Anterior cingulate cortex (tissue), 58 donors: ENCODE data around the gene METTL6.
"Not testable (repeated sequence)": the region's sequence is repeated elsewhere in the genome, so short reads cannot be mapped to it uniquely, and the experiment has no call there.

Source experiments
- DNase-seq, 58 donors: peaks; one replicate each; lab custom pipeline; 2025; lab: John Stamatoyannopoulos, UW

Gene METTL6

DNA sequence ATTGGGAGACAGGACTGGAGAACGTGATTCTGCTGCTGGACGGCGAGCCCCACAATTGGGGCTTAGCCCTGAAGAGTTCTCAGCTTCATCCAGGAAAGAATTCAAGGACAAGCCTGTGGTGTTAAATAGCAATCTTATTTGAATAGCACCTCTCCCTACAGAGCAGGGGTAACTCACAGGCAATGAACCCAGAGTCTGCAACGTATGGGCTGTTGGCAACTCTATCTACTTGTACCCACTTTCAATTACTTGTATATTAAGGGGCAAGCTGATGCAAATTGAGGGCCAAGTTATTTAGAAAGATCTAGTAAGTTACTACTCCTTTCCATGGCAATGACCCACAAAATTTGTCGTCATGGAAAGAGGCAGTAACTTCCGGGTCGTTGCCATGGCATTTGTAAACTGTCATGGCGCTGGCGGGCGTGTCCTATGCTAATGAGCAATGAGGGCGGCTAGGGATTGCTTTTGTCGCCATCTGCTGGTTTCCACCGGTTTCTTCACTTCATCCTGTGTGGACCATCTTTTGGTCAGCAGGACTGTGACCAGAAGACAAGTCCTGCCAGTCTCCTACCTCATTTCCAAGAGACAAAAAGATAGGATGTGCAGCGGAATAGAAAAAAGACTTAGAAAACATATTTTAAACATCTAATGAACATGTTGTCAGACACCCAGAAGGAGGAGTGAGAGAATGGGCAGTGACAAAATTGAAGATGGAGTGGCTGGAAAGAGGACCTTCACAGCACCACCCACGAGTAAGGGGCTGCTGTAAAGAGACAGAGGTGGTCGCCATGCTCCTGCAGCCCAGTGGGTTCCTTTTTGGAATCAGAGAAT is 49.2 kb downstream of the METTL6 start:
- peak; percentile 4 to 97 (median 87) for DNase-seq

- no peak for DNase-seq
These were observed 51.8 kb downstream of the METTL6 start for GRCh38 chr3:15375461-15376000.

DNA sequence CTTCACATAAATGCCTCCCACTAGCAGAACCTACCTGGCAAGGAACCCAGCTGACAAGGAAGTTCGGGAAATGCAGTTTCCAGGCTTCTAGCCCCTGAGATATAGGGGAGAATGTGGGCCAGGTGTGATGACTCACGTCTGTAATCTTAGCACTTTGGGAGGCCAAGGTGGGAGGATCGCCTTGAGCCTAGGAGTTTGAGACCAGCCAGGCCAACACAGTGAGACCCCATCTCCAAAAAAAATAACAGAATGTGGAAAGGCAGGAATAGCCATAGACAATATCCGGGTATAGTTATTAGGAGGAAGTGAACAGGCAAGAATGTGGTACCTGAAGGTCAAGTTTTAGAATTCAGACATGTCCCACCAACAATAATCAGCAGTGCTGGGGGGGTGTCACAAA is 54.4 kb downstream of the METTL6 start:
- no peak for DNase-seq

GRCh38 chr3:15368561-15369135 is 58.7 kb downstream of the METTL6 start:
- DNase-seq, result no peak

- no peak for DNase-seq
These were observed 60.3 kb downstream of the METTL6 start for GRCh38 chr3:15367059-15367458.

DNA sequence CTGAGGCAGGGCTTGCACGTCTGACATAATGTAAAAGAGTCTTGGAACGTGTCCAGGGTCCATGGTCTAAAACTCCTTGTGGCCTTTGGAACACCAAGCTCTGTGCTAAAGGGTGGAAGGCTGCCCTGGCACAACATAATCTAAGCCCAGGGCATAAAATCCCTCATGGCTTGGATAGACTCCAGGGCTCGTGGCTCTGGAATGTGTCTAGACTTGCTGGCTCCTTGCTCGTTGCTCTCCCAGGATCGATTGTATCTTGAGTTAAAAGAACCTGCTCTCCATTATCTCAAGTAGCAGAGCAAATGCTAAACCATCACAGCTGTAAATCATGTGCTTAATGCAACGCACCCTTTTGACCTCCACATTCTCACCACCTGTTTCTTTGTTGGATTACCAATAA is 63.3 kb downstream of the METTL6 start:
- DNase-seq, result not testable (repeated sequence)

DNA sequence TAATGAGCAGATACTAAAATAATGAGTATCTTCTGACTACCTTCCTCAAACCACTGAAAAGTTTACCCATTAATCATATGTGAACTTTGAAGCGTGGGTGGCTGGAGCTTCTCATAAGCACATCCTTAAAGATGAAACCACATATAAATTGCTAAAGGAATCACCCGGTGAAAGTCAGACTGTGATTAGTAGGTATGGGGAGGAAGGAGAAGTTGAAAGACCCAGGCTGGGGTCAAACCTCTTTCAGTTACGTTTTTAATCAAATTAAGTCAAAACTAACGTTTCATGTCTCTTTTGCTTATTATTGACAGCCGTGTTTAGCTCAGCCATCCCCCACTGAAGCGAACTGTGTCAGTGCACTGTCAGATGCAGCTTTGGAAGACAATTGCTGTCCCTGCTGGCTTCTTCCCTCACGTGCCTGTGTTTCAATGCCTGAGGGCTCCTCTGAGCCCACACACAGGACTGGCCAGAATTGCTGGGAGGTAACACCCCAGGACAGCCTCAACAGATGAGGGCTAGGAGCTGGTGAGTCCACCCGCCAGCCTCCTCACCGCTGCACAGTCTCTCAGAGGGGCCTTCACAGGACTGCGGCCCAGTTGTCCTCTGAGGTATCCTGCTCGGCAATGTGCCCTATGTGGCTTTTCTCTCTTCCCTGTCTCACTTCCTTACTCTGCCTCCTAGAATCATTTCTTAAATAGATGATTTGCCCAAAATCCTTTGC is 65.7 kb downstream of the METTL6 start:
- DNase-seq, result no peak

GRCh38 chr3:15360788-15361493 is 66.4 kb downstream of the METTL6 start:
- no peak for DNase-seq
